NCI-H774 (cell line): ENCODE measurements around the gene FBXW8.

Source experiments
- DNase-seq: peaks from one replicate; lab custom pipeline; 2025; lab: John Stamatoyannopoulos, UW

The FBXW8 gene

DNA sequence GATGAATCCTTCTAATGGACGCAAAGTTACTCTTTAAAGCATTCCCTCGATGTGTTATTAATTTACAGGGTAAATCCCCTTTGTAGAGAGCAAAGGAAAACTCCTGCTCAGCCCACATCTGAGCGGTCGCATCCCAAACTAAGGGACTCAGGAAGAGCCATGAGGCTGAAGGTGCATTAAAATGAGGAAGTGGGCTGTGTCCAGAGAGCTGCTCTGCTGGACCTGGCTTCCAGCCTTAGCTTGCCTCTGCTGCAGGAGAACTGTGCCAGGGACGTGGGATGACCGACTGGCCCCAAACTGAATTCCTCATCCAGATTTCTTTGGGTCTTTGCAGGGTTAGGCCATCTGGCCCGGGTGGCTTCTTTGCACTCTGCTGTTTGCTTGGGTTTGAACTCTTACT is 88.3 kb downstream of the FBXW8 start:
- DNase-seq = no peak

DNA sequence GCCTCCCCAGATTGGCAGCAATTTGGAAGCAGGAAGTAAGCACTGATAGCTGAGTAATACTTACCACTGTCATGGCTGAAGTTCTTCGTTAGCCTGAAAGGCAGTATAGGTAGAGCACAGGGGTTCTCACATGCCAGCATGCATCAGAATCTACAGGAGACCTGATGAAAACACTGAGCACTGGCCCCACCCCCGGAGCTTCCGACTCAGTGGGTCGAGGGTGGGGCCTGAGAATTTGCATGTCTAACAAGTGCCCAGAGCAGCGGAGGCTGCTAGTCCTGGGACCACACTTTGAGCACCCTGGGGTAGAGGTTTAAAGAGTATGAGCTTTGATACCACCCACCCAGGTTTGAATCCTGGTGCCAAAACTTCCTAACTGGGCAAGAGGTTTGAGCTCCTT is 89.6 kb downstream of the FBXW8 start:
- no peak for DNase-seq

GRCh38 chr12:117002051-117002817 is 91.5 kb downstream of the FBXW8 start:
- DNase-seq = no peak

GRCh38 chr12:117003883-117004404 is 93.2 kb downstream of the FBXW8 start:
- DNase-seq = no peak

- no peak for DNase-seq
Observed at GRCh38 chr12:117005417-117006046, 94.8 kb downstream of the FBXW8 start.

DNA sequence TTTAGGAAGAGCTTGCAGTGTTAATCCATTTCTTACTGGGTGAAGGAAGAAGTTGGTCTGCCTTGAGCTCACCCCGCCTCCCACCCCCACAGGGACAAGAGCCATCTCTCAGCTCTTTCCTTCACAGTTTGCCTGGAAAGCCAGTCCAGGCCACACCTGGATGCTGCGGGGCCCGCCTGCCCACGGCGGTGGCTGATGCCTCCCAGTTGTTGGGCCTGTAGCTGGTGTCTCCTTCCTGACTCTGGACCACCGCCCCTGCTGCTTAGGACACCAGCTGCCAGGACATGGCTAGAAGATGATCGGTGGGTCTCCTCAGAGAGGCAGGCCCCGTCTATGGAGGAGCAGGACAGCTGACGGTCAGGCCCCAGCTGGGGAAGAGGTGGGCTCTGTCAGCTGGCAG is 95.6 kb downstream of the FBXW8 start:
- no peak for DNase-seq

DNA sequence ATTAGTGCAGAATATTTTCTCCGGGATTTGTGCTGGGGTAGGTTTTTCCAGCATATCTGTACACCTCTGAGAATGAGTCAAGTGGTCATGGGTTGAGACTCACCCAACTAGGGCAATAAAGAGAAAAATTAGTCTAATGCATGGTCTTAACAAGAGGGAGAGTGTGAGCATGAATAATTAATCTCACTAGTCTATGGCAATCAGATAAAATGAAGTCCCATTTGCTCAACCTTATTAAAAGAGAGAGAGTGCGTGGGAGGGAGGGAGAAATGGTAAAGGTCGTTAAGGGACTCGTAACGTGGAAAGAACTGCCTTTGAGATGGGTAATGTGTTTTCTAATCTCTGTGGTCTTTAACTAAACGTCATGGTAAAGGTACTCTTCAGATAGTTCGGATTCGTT is 96.8 kb downstream of the FBXW8 start:
- DNase-seq = no peak

GRCh38 chr12:117009759-117010158 is 99.0 kb downstream of the FBXW8 start:
- DNase-seq = no peak

DNA sequence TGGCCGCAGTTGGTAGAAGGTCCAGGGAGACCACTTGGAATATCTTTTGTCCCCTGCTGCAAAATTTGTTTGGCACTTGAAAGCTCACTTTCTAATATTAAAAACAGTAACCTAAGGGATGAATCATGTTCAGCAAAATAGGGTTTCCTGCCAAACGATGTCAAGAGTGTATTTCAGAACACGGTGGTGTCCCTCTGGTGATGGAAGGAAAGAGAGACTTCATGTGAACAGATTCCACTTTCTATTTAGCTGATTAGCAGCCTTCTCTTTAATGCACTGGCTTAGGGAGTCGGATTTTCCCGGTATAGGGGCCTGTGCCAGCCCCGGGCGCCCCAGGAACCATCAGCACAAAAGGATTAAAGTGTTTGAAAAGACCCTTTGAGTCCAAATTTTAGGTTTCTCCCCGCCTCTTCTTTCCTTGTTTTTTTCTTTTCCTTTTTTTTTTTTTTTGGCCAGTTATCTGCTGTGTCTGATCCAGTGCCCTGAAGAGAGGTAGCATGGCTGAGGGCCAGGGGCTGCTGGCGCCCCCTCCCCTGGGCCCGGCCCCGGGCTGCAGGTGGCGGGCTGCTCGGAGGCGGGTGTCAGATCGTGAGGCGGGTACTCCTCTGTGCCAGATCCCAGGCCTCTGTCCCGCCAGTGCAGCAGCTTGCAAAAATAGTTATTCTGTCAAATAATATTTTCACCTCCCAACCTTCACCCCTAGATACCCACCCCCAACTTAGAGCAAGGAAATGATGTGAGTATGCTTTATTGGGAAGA is 100.1 kb downstream of the FBXW8 start:
- DNase-seq = no peak

- DNase-seq = no peak
Observed at GRCh38 chr12:117011988-117012805, 101.4 kb downstream of the FBXW8 start.

DNA sequence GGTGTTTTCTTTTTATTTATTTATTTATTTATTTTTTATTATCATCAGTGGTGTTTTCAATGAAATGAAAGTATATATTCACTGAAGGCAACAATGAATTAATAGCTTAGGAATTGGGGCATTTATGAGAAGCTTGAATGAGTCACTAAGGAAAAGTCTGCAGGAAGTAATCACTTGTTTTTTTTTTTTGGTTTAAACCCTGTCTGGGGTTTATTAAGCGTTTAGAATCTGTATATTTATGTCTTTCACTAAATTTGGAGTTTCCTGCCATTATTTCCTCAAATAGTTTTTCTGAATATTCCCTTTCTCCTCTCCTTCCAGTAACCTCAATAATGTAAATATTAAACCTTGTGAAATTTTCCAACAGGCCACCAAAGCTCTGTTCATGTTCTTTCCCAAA is 103.0 kb downstream of the FBXW8 start:
- DNase-seq = no peak

DNA sequence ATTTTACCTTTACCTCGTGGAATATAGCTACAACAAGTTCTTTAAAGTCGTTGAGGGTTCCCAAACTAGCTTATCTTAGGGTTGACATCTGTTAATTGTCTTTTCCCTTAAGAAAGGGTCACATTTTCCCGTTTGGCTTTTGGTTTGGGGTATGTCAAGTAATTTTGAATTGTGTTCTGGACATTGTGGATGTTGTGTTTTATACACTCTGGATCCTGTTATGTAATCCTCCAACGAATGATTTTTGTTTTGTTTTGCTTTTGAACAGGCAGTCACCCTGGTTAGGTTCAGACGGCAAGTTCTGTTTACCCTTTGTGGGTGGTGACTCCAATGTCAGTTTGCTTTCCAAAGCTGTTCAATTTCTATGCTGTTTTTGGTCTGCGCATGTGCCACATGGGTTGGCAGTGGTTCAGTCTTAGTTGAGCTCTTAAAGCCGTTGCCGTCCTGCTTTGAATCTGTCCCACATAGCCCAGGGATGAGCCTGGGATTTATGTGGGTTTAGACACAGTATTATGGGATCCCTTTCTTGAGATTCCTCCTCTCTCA is 103.7 kb downstream of the FBXW8 start:
- no peak for DNase-seq

DNA sequence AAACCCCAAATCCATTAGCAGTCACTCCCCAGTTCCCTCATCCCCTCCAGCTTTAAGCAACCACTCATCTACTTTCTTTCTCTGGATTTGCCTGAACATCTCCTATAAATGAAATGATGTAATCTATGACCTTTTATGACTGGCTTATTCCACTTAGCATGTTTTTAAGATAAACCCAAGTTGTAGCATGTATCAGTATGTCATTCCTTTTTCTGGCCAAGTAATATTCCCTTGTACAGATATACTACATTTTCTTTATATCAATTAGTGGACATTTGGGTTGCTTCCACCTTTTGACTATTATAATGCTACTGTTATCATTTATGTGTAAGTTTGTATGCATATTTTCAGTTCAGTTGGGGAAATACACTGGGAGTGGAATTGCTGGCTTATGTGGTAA is 105.1 kb downstream of the FBXW8 start:
- no peak for DNase-seq

- no peak for DNase-seq
Observed at GRCh38 chr12:117017807-117018206, 107.1 kb downstream of the FBXW8 start.

- no peak for DNase-seq
Observed at GRCh38 chr12:117018276-117018675, 107.5 kb downstream of the FBXW8 start.

- DNase-seq = no peak
Observed at GRCh38 chr12:117018685-117019084, 107.9 kb downstream of the FBXW8 start.

GRCh38 chr12:117019866-117020265 is 109.1 kb downstream of the FBXW8 start:
- DNase-seq = no peak

DNA sequence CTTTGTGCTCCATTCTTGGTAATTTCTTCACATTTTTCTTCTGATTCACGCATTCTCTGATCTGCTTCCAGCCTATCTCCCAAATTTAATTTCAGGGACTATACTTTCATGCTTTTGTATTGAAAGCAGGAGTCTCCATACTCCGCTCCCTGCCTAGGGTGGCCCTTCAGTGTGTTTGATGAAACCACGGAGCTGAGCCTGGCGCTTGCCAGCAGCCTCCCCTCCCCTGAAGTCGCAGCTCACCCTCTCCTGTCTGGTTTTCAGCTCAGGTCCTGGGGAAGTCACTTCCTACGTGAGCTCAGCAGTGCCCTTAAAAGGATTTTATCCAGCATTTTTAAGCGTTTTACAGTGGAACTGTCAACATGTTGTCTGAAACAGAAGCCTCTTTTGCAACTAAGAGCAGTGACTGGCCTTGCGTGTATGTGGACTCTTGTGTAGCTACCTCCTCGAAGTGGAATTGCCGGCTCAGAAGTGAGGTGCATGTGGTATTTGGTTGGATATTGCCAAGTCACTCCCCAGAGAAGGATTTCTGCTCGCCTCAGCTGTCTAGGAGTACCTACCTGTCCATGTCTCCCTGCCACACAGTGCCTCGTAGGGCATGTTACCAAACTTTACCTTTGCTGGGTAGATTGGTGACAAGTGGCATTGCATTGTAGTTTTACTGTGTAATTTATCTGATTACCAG is 109.9 kb downstream of the FBXW8 start:
- DNase-seq = no peak

DNA sequence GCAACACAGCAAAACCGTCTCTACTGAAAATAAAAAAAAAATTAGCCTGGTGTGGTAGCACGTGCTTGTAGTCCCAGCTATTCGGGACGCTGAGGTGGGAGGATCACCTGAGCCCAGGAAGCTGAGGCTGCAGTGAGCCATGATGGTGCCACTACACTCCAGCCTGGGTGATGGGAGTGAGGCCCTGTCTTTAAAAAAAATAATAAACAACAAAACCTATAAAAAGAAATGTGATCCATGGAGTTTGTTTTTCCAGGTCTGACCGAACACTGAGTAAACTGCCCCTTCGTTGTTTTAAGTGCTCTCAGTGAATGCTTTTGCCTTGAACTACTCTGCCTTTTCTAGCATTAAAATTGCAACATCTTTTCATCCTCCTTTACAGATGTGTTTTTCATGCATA is 111.7 kb downstream of the FBXW8 start:
- DNase-seq = no peak

DNA sequence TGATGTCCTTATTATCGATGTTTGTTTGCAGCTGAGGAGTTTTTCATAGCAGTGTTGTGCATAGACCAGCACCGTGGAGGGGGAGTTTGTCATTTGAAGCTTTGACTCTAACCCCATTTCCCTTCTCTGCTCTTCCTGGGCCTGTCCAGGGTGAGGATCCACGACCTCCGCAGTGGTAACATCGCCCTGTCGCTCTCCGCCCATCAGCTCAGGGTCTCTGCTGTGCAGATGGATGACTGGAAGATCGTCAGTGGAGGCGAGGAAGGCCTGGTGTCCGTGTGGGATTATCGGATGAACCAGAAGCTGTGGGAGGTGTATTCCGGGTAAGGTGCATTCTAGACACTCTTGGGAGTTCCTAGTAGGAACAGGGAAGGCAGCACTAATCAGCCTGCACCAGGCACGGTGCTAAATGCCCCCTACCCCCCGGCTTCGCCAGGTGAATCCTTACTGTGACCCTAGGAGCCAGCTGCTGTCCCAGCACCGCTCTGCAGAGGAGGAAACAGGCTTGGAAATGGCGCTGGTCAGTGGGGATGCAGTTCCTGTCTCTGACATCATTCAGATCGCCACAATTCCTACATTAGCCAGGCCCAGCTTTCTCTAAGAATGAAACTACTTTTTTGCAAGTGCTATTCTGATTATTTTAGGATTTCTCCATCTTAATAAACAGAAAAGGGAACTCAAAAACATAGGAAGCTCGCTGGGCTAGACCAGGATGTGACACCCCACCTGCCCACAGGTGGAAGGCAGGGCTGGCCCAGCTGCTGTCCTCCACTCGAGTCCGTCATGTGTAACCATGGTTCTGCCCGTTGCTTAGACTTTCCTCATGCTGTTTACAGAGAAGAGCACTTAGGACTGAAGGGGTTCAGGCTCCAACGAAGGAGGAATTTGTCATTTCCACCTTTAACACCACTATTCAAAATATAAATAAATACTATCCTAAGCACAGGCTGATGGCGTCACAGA is 113.5 kb downstream of the FBXW8 start:
- DNase-seq = no peak
